G401 (cell line): ENCODE results near the gene SPATS2. TPM values are rescaled to one million over a fixed set of nuclear protein-coding genes. Genes with fewer than 3 reads are reported as not detected.

Experiments
- DNase-seq: peaks from one replicate; pipeline ENCODE4 v3.0.0-alpha.2; 2015; ENCODE audit warnings: low spot score
- in situ Hi-C: cut with HindIII; loops from 2 replicates; pipeline ENCODE4 v1.10.0; 2016; ENCODE audit warnings: low sequenced_read_pairs, mixed read lengths
- total RNA-seq: library from RNA; depleted of rRNA; stranded (reverse); fragments of >200 nt; shearing (Covaris generic); gene quantifications from 2 replicates; pipeline ENCODE4 v1.2.3, GENCODE V29; 2014

Gene SPATS2
- total RNA-seq, 1 experiment from 2014 or later: 65.1 TPM

DNA sequence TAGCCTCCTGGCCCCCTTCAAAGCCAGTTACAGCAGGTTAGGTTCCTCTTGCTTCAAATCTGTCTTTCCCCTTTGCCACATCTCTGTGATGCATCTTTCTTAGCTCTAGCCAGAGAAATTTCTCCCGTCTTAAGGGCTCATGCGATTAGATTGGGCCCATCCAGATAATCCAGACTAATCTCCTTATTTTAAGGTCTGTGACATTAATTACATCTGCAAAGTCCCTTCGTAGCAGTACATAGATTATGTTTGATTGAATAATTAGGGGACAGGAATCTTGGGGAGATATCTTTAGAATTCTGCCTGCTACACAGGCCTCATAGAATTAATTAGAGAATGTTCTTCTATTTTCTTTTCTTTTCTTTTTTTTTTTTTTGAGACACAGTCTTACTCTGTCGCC, 79.3 kb downstream of the SPATS2 start:
- in situ Hi-C loops: no loop called here
- DNase-seq: no peak

DNA sequence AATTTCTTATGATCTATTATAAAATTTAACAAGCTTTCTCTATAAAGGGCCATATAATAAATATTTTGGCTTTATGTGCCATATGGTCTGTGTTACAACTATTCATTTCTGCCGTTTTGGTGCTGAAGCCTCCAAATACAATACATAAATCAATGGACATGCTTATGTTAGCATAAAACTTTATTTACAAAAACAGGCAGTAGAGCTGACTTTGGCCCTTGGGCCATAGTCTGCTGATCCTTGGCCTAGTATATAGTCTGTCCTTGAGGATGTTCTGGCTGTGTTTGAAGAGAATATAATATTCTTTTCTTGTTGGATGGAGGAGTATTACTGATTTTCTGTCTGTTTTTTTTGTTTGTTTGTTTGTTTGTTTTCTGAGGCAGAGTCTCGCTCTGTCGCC, 81.6 kb downstream of the SPATS2 start:
- no peak for DNase-seq
- in situ Hi-C loops: no loop called here

DNA sequence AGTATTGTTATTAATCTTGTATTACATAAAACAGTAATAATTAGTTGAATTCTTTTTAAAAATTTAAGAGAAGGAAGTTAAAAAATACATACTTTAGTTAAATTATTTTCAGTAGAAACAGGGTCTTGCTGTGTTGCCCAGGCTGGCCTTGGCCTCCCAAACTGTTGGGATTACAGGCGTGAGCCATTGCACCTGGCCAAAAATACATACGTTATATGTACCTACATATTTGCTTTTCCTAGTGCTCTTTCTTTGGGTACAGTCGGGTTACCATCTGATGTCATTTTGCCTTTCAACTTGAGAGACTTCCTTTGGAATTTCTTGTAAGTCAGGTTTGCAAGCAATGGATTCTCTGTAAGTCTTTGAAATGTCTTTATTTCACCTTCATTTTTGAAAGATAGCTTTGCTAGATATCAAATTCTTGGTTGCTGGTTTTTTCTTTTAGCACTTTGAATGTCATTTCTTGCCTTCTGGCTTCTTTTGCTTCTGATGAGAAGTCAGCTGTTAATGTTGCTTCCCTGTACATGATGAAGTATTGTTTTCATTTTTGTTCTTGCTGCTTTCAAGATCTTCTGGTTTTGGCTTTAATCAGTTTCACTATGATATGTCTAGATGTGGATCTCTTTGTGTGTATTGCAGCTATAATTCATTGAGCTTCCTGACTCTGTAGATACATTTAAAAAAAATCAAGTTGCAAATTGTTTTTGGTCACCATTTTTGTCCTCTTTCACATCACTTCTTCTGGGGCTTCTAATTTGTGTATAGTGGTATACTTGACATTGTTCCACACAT, 84.4 kb downstream of the SPATS2 start:
- no peak for DNase-seq
- in situ Hi-C loops: no loop called here

DNA sequence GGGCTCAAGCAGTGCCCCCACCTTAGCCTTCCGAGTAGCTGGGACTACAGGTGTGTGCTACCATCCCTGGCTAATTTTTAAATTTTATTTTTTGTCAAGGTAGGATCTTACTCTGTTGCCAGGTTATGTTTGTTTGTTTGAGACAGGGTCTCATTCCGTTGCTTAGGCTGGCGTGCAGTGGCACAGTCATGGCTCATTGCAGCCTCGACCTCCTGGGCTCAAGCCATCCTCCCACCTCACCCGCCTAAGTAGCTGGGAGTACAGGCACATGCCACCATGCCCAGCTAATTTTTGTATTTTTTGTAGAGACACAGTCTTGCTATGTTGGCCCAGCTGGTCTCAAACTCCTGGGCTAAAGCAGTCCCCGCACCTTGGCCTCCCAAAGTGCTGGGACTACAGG, 88.2 kb downstream of the SPATS2 start:
- DNase-seq: no peak
- in situ Hi-C loops: no loop called here

DNA sequence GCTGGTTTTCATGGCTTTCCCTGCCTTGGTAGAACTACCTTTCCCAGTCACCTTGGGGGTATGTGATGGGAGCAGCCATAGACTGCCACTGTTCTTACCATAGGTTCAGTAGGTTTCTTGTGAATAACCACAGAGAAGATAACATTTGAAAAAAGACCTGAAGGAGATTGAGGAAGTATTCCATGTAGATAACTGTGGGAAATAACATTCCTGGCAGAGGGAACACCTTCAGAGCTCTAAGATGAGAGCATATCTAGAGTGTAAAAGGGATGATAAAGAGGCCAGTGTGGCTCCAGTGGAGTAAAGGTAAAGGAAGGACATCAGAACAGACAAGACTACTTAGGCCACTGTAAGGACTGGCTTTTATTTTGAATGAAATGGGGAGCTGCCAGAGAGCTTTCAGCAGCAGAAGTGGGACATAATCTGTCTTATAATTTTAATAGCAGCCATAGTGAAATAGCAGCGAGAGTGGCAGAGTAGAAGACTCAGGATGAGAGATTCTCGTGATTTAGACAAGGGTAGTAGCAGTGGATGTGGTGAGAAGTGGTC, 88.9 kb downstream of the SPATS2 start:
- DNase-seq: peak; percentile 54
- in situ Hi-C loops: no loop called here

DNA sequence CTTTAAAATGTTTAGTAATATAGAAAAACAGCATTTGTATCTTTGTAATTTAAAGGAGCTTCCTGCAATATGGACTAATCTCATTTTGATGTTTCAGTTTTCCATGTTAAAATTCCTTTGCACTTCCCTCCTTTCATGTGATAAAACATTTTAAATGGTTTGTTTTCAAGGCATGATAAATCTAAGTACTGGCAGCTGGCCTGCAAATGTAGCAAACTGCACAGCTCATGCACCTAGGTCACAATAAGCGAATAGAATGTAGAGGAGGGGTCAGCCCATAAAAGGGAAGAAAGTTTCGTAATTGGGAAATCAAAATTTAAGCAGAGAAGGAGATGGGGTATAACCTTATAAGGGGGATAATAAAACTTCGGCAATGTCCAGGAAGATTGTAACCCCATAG, 91.6 kb downstream of the SPATS2 start:
- no peak for DNase-seq
- in situ Hi-C loops: no loop called here

DNA sequence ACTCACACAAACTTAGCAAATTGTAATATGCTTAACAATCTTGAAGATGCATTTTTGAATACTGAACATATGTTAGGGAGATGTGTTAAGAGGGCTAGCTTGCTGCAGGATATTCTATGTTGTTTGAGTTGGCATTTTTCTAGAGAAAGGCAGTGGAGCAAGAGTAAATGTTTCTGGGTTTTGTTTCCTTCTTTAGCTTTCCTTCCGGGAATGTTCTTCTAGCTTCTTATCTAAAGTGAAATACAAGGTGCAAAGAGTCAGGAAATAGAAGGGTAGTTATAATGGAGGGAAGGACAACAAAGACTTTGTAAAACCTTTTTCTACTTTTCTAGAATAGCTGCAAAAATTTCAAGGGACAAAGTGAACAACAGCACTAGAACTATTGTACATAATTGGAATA, 94.0 kb downstream of the SPATS2 start:
- in situ Hi-C loops: no loop called here
- DNase-seq: peak; percentile 32

DNA sequence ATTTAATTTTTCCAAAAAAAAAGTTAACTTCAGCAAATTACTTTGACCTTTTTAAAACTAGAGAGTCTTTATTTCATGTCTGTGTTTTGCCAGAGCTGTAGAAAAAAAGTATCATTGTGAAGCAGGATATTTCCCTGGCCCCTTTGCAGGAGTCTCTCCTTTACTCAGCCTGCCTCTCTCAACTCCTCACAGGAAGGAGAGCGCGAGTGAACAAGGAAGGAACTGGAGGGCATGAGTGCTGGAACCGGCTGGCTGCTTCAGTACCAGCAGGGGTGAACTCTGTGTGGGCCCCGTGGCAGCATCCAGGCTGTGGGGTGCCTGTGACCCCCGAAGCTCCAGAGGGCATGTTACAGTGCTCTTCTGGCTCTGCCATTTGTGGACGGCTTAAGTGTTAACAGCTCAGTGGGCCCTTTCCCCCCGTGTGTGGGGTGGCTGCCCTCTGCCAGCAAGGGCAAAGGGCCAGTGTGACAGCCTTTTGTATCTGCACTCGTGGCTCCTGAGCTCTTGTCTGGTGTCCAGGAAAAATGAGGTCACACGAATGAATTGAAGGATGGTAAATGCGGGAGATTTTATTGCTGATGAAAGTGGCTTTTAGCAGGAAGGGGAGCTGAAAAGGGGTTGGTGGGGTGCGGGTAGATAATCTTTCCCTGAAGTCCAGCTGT, 95.0 kb downstream of the SPATS2 start:
- peak; percentile 85 for DNase-seq
- in situ Hi-C loops: no loop called here

DNA sequence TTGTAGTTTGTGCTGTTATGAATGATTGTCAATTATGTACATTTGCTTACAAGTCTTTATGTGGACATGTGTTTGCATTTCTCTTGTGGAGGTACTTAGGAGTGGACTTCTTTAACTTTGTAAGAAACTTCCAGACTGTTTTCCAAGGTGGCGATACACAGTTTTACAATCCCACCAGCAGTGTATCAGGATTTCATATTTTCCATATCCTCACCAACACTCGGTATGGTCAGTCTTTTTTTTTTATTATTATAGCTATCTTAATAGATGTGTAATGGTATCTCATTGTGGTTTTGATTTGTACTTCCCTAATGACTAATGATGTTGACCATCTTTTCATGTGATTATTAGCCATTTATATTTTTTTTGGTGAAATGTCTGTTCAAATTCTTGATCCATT, 97.9 kb downstream of the SPATS2 start:
- DNase-seq: no peak
- in situ Hi-C loops: no loop called here

DNA sequence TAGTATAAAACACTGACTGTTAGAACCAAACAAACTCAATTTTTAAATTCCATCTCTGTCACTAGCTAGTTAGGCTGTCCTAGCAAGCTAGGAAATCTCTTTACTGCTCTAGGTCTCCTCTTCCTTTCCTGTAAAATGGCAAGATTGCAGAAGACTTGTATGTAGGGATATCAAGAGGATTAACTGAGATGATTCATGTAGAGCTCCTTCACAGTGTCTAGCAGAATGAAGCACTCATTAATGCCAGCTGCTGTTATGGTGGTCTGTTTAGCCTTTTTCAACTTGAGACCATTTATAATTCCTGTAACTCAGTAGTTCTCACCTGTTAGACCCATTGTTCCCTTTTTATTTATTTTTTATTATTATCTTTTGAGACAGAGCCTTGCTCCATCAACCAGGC, 103.7 kb downstream of the SPATS2 start:
- in situ Hi-C loops: no loop called here
- no peak for DNase-seq

DNA sequence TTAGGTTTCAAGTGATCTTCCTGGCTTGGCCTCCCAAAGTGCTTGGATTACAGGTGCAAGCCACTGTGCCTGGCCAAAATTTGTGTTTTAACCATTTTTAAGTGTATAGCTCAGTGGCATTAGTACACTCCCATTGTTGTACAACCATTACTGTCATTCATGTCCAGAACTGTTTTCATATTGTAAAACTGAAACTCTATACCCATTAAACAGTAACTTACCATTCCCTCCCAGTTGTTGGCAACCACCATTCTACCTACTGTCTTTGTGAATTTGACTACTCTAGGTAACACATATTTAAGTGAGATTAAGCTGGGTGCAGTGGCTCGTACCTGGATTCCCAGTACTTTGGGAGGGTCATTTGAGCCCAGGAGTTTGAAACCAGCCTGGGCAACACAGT, 104.3 kb downstream of the SPATS2 start:
- in situ Hi-C loops: no loop called here
- DNase-seq: no peak

DNA sequence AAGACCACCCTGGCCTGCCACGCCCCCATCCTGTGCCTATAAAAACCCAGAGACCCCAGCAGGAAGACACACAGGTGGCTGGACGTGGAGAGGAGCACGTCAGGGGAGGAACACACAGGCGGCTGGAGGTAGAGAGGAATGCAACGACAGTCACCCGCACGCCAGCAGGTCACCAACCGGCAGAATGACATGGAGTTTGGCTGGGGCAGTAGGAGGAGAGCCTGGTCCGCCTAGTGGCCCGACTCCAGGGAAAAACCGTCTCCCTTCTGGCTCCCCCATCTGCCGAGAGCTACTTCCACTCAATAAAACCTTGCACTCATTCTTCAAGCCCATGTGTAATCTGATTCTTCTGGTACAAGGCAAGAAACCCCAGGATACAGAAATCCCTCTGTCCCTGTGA, 108.8 kb downstream of the SPATS2 start:
- peak; percentile 93 for DNase-seq
- in situ Hi-C loops: no loop called here

DNA sequence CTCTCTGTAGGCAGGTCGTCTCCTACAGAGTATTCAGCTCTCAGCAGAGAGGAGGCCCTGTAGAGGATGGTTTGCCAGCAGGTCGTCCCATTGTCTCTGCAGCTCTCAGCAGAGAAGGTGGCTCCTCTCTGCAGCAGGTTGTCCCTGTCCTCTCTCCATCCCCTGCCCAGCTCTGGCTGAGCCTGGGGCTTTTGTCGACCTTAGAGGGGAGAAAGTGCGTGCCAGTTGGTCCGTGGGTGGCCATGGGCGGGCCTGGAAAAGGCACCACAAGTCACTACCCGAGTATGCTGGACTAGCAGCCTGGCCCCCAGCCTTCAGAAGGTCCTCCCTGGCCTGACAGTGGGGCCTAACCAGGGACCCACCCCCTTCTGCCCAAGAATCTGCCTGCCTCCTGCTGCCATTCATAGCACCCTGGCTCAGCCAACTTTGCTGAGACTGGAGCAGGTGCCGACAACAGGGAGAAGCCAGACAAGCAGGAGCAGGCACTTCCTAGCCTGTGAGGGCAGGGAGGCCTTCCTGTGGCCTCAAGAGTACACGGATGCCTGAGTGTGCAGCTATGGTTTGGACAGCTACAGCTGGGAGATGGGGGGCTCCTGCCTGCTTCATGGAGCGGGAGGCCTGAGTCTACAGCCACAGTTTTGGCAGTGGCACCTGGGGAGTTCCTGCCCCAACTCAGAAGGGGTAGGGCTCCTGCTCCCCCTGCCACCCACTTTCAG, 111.8 kb downstream of the SPATS2 start:
- DNase-seq: no peak
- in situ Hi-C loops: no loop called here

DNA sequence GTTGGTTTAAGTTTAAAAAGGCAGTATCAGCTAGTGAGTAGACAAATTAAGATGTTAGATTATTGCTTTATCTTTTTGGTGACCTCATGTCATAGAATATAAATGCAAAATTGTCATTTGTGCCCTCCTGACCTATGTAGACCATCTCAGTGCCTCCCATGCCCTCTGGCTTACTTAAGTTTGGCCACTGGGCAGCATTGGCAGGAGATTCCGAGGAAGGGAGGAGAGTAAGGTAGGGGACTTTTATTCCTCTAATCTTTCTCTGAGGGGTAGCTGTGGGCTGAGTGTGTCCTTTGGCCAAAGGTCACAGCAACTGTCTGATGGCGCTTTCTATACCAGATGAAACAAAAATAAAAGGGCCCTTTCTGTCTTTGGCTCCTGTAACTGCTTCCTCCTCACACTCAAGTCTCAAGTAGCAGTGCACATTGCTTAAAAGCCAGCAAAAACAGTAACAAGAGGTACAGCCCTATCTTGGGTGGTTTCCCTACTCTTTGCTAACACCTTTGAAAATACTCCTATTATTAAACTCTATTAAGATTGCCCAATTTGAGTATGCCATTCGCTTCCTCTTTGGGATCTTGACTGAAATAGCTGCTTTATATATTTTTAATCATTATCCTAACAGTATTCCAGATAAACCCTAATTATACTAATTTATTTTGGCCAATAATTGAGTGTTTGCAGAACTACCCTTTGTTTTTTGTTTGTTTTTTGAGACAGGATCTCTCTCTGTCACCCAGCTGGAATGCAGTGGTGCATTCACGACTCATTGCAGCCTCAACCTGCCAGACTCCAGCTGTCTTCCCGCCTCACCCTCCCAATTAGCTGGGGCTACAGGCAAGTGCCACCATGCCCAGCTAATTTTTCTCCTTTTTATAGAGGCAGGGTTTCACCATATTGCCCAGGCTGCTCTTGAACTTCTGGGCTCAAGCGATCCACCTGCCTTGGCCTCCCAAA, 115.1 kb downstream of the SPATS2 start:
- in situ Hi-C loops: no loop called here
- DNase-seq: no peak

DNA sequence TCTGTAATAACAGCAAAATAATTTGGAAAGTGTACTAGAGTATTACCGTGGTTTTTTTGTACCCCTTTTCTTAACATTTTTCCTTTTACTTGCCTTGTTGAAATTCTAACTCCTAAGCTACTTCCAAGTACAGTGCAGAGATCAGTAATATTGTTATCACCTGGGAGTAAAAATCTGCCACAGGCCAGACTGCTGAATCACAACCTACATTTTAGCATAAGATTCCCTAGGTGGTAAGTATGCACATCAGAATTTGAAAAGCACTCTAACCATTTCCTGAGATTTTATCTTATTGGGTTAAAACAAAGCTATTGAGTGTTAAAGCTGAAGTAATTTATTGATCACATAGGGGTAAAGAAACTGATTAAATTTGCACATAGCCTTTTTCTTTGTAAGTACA, 116.4 kb downstream of the SPATS2 start:
- no peak for DNase-seq

DNA sequence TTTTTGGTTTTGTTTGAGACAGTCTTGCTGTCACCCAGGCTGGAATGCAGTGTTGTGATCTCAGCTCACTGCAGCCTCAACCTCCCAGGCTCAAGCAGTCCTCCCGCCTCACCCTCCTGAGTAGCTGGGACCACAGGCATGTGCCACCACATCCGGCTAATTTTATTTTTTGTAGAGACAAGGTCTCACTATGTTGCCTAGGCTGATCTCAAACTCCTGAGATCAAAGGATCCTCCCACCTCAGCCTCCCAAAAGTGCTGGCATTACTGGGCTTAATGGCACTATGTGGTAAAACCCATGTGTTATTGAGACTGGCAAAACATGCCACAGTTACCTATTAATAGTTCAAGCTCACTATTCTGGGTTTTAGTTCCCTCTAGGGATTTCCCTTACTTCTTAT, 120.3 kb downstream of the SPATS2 start:
- in situ Hi-C loops: no loop called here
- DNase-seq: no peak

More for the DNA sequence above, 116.4 kb downstream of the SPATS2 start:
- in situ Hi-C loops: no loop called here

DNA sequence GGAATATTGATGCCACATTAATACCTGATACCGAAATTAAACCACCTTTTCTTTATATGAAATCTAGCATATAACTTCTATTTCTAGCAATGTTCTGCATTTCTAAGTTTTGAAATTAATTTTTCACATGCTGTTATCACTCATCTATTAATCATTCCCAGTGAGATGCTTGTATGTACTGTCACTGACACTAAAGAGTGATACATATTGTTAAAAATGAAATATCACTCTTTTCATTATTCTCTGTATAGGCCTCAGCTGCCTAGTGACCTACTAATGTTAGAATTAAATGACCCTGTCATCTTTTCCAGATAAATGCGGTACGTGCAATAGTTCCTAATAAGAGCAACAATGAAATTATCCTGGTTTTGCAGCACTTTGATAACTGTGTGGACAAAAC, 121.9 kb downstream of the SPATS2 start:
- DNase-seq: no peak
- in situ Hi-C loops: no loop called here

DNA sequence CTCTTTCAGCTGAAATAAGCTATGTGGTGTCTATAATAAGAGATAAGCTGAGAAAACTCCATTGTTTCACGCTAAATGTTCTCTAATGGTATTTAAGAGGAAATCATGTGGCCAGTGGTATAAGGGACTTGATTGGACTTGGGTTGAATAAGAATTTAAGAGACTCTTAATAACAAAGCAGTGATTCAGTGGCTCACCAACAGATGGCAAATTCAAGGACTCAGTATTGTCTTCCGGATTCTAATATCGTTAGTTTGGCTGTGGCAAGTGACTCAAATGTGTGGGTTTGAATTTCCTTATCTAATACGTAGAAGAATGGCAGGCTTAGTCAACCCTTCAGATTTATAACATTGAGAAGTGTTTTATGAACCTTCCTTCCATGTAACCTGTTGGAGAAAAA, 122.5 kb downstream of the SPATS2 start:
- no peak for DNase-seq
- in situ Hi-C loops: no loop called here

DNA sequence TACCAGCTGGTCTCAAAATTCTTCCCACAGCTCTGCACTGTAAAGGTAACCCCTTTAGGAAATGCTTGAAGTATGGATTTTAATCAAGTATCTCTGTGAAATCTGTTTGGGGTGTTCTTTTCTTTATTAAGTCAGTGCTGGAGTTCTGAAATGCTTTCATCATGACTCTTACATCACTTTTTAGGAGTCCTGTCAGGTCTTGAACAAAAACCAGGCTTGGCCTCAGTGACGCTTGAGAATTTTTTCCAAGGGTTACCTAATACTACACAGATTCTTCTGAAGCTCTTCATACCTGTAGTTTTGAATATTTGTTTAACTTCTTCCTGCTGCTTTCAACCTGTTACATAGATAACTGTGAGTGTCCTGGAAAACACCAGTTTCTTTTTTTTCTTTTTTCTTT, 124.6 kb downstream of the SPATS2 start:
- DNase-seq: no peak
- in situ Hi-C loops: no loop called here
